BLaER1 treated with 17β-estradiol and CSF1 and Interleukin-3, amounts not matched to agents 10 nM and 100 nM (cell line): ENCODE measurements around the gene ZCCHC7.
A peak's percentile ranks its signal among the peaks of the same experiment; 100 is the strongest.
"Not testable (repeated sequence)": the region's sequence is repeated elsewhere in the genome, so short reads cannot be mapped to it uniquely, and the experiment has no call there.

Experiments
- H3K27ac ChIP-seq, 11 experiments: shearing (Covaris generic); formaldehyde crosslinking; 2 replicates each; pipeline ENCODE4 v1.8.1; 2022
- H3K27me3 ChIP-seq, 11 experiments: shearing (Covaris generic); formaldehyde crosslinking; 2 replicates each; pipeline ENCODE4 v1.8.1; 2022
- H3K36me3 ChIP-seq, 11 experiments: shearing (Covaris generic); formaldehyde crosslinking; 2 replicates each; pipeline ENCODE4 v1.8.1; 2022
- H3K4me1 ChIP-seq, 10 experiments: shearing (Covaris generic); formaldehyde crosslinking; 2 replicates each; pipeline ENCODE4 v1.8.1; 2022
- H3K4me2 ChIP-seq, 11 experiments: shearing (Covaris generic); formaldehyde crosslinking; 2 replicates each; pipeline ENCODE4 v1.8.1; 2022
- H3K4me3 ChIP-seq, 10 experiments: shearing (Covaris generic); formaldehyde crosslinking; 2 replicates each; pipeline ENCODE4 v1.8.1; 2022
- H3K9ac ChIP-seq, 11 experiments: shearing (Covaris generic); formaldehyde crosslinking; 2 replicates each; pipeline ENCODE4 v1.8.1; 2022
- H3K9me3 ChIP-seq, 11 experiments: shearing (Covaris generic); formaldehyde crosslinking; replicated peaks in 1 of 11; 2 replicates each; pipeline ENCODE4 v1.8.1; 2022
- H4K20me1 ChIP-seq, 11 experiments: shearing (Covaris generic); formaldehyde crosslinking; 2 replicates each; pipeline ENCODE4 v1.8.1; 2022
- Cebpa-rat ChIP-seq, 11 experiments: shearing (Covaris generic); IDR thresholded peaks; 2 replicates each; pipeline ENCODE4 v1.8.1; 2022

Gene ZCCHC7

DNA sequence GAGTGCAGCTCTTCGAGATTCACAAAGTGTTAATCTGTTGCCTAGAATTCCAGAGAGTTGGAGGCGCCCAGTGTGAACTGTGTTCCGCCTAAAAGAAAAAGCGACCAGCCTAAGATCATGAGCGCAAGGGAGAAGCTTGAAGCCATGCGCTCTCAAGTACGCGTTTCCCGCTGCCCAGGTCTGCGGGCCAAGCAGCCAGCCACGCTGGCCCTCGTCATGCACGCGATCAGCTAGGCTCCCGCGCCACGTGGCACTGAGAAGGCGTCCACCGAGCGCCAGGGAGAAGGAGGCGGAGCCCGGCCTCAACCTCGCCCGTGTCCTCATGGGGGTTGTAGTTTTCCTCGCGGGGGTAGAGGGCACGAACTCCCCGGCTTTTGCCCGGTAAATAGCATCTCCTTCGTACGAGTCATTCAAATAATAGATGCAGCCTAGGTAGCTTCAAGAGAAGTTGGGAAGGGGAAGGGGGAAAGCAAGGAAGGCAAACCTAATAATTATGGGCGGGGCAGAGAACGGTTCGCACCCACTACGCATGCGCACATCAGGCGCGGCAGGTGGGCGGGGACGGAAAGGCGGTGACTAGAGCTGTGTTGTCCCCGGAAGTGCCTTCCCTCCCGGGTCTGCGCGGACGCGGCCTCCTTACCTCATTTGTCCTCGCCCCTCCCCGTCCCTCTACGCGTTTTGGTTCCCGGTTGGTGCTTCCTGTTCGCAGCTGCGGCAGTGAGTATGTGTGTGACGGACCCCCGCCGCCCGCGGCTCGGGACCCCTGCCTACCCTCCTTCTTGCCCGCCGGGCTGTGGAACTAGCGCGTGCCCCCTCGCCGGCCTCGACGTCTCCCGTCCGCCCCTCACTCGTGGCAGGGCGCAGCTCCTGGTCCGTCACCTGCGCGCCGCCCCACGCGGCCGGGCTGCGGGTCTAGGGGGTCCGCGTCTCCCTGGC lies at the start of gene ZCCHC7:
Gene ZCCHC7 (plus strand): TSS at position 668 of the 936 bp plus-strand sequence.
- Histone ChIP-seq H3K27me3 (no peaks in the 10 kb centered on the region), H3K4me3 (peak within 1 kb of the TSS; percentile 79 to 96 (median 92)), H3K36me3 (peaks cover 0 to 12% (median 0%) of the 10 kb centered on the region in 11 experiments; a peak in 3 of 22 replicates), H4K20me1 (peaks cover 0 to 7% (median 0%) of the 10 kb centered on the region in 11 experiments; a peak in 3 of 22 replicates), H3K9me3 (peaks cover 0 to 17% (median 9%) of the 10 kb centered on the region in 11 experiments; a peak in 15 of 22 replicates), H3K4me1 (peaks cover 11 to 44% (median 32%) of the 10 kb centered on the region in 10 experiments), H3K9ac (peak within 1 kb of the TSS; percentile 94 to 99 (median 96)), H3K4me2 (peak within 1 kb of the TSS; percentile 84 to 98 (median 91)), H3K27ac (peak within 1 kb of the TSS; percentile 88 to 99 (median 97))
- no peak for TF ChIP-seq Cebpa-rat (IDR thresholded peaks at IDR 0.05)

DNA sequence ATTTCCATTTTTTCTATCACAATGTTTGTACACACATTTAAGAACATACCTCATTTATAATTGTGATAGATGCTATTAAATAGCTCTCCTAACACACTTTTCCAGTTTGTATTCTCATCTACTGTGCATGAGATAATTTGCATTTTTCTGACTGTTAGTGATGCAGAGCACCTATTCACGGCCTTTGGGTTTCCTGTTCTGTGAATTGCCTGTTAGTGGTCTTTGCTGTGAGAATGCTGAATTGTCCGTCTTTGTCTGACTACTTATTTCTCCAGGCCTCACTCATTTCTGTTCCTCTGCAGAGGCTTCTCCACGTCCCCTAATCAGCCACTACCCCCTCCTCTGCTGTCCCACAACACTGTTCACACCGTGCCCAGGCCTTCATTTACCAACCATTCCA lies 45.6 kb upstream of the ZCCHC7 start:
- H3K9me3 ChIP-seq = peaks cover 0 to 11% (median 9%) of the 10 kb centered on the region in 11 experiments; a peak in 17 of 22 replicates
- H3K36me3 ChIP-seq, H3K27me3 ChIP-seq, H3K4me3 ChIP-seq, H4K20me1 ChIP-seq, H3K27ac ChIP-seq: not testable (repeated sequence)
- peaks cover 0 to 24% (median 17%) of the 10 kb centered on the region in 10 experiments; a peak in 13 of 20 replicates for H3K4me1 ChIP-seq
- H3K9ac ChIP-seq = 0 out of 22 replicates have a peak overlapping the region, but pooled peaks of 1 of the 11 experiments have one; percentile 11
- H3K4me2 ChIP-seq = peak overlapping the region in 8 of 11 experiments; percentile 13 to 60 (median 57); a peak in 13 of 22 replicates

DNA sequence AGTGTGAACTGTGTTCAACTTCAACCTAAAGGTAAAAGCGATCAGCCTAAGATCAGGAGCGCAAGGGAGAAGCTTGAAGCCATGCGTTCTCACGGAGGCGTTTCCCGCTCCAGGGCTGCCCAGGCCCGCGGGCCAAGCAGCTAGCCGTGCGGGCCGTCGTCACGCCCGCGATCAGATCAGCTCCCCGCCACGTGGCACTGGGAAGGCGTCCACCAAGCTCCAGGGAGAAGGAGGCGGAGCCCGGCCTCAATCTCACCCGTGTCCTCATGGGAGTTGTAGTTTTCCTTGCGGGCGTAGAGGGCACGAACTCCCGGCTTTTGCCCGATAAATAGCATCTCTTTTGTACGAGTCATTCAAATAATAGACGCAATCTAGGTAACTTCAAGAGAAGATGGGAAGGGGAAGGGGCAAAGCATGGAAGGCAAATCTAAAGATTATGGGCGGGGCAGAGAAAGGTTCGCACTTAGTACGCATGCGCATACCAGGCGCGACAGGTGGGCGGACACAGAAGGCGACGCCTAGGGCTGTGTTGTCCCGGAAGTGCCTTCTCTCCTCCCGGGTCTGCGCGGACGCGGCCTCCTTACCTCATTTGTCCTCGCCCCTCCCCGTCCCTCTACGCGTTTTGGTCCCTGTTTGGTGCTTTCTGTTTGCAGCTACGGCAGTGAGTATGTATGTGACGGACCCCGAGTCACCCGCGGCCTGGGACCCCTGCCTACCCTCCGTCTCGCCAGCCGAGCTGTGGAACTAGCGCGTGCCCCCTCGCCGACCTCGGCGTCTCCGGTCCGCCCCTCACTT lies 40.8 kb upstream of the ZCCHC7 start:
- Histone ChIP-seq H3K4me1 (peaks cover 12 to 54% (median 32%) of the 10 kb centered on the region in 10 experiments), H3K27me3 (no peaks in the 10 kb centered on the region)

DNA sequence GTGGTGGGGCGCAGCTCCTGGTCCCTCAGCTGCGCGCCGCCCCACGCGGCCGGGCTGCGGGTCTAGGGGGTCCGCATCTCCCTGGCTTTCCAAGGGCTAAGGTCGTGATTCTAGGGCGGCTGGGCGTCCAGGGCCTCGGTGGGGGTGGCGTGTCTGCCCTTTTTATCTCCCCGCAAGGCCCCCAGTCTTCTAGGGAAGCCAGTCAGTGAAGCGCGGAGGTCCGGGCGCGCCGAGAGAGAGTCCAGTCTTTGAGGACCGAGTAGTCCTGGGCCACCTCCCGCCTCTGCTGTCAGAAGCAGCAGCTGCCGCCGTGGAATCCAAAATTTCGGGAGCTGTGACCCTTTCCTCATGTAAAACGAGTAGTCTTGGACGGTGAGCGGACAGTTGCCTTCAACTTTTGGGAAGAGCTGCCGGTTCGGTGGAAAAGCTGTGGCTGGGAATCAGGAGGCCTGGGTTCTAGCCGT lies 40.2 kb upstream of the ZCCHC7 start:
- peak overlapping the region; percentile 83 to 98 (median 93) for H3K9ac ChIP-seq
- H3K9me3 ChIP-seq = peaks cover 0 to 11% (median 9%) of the 10 kb centered on the region in 11 experiments; a peak in 17 of 22 replicates
- H3K27me3 ChIP-seq = not testable (repeated sequence)
- peaks cover 0 to 11% (median 4%) of the 10 kb centered on the region in 11 experiments; a peak in 6 of 22 replicates for H3K36me3 ChIP-seq
- H3K4me3 ChIP-seq = peak overlapping the region; percentile 76 to 99 (median 90)
- H4K20me1 ChIP-seq = peaks cover 6 to 25% (median 14%) of the 10 kb centered on the region in 11 experiments; a peak in 14 of 22 replicates
- peak overlapping the region; percentile 88 to 98 (median 95) for H3K4me2 ChIP-seq
- H3K27ac ChIP-seq = peak overlapping the region; percentile 86 to 97 (median 91)
- peaks cover 16 to 53% (median 27%) of the 10 kb centered on the region in 10 experiments for H3K4me1 ChIP-seq

More for the DNA sequence above, 40.8 kb upstream of the ZCCHC7 start:
- Histone ChIP-seq H3K9me3 (peaks cover 0 to 11% (median 9%) of the 10 kb centered on the region in 11 experiments; a peak in 17 of 22 replicates), H3K4me3 (peak overlapping the region; percentile 76 to 99 (median 90)), H3K4me2 (peak overlapping the region; percentile 88 to 98 (median 95)), H3K27ac (peak overlapping the region; percentile 86 to 97 (median 91)), H3K36me3 (peaks cover 0 to 10% (median 4%) of the 10 kb centered on the region in 11 experiments; a peak in 5 of 22 replicates), H4K20me1 (peaks cover 6 to 21% (median 8%) of the 10 kb centered on the region in 11 experiments; a peak in 14 of 22 replicates), H3K9ac (peak overlapping the region; percentile 83 to 98 (median 93))
- TF ChIP-seq Cebpa-rat (IDR thresholded peaks at IDR 0.05) = no peak

DNA sequence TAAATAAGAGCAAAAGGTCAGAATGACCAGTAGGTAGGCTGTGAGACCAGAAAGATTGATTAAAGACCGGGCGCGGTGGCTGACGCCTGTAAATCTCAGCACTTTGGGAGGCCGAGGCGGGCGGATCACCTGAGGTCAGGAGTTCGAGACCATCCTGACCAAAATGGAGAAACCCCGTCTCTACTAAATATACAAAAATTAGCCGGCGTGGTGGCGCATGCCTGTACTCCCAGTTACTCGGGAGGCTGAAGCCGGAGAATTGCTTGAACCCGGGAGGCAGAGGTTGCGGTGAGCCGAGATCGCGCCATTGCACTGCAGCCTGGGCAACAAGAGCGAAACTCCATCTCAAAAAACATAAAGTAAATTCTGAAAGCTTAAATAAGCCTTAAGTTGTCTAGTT lies 38.9 kb upstream of the ZCCHC7 start:
- Histone ChIP-seq H3K9me3 (peaks cover 0 to 11% (median 9%) of the 10 kb centered on the region in 11 experiments; a peak in 17 of 22 replicates), H3K4me1 (peaks cover 18 to 46% (median 30%) of the 10 kb centered on the region in 10 experiments), H3K9ac (peak overlapping the region in 3 of 11 experiments; percentile 92 to 96 (median 95); a peak in 4 of 22 replicates), H3K4me2 (peak overlapping the region; percentile 88 to 98 (median 95)), H4K20me1 (peaks cover 6 to 35% (median 18%) of the 10 kb centered on the region in 11 experiments; a peak in 14 of 22 replicates), H3K4me3 (peak overlapping the region in 5 of 10 experiments; percentile 14 to 98 (median 93); a peak in 6 of 20 replicates), H3K36me3 (peaks cover under 1 to 21% (median 11%) of the 10 kb centered on the region in 11 experiments; a peak in 21 of 22 replicates)
- not testable (repeated sequence) for H3K27ac ChIP-seq, H3K27me3 ChIP-seq

DNA sequence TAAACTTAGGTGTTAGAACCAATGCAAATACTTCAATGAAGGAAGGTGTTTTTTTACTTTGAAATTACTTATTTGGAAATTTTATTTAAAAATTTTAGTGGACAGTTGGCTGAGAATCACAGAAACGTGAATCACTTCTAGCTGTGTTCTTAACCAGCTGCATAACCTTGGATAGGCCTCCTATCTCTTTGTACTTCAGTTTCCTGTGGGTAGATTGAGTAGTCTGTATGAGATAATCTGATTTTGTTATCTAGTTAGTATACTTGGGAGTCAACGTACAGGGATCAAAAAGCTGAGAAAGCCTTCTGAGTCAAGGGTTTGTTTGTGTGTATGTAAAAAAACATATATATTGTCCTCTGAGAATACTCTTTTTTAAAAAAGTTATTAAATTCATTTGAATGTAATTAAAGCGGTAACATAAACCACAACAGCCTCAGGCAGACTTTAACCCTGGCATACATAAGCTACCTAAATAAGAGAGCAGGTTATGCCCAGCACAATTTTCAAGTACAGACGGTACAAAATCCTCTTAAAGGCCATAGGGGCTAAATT lies 38.1 kb upstream of the ZCCHC7 start:
- Histone ChIP-seq H4K20me1 (peaks cover 6 to 37% (median 18%) of the 10 kb centered on the region in 11 experiments; a peak in 14 of 22 replicates), H3K9ac (no peak overlapping the region), H3K4me3 (no peak overlapping the region), H3K27me3 (no peaks in the 10 kb centered on the region), H3K27ac (no peak overlapping the region), H3K9me3 (peaks cover 0 to 11% (median 9%) of the 10 kb centered on the region in 11 experiments; a peak in 17 of 22 replicates), H3K4me2 (peak overlapping the region in 10 of 11 experiments; percentile 19 to 98 (median 94); a peak in 15 of 22 replicates), H3K4me1 (peaks cover 18 to 46% (median 30%) of the 10 kb centered on the region in 10 experiments), H3K36me3 (peaks cover 9 to 29% (median 19%) of the 10 kb centered on the region in 11 experiments)
- TF ChIP-seq Cebpa-rat (IDR thresholded peaks at IDR 0.05) = no peak

DNA sequence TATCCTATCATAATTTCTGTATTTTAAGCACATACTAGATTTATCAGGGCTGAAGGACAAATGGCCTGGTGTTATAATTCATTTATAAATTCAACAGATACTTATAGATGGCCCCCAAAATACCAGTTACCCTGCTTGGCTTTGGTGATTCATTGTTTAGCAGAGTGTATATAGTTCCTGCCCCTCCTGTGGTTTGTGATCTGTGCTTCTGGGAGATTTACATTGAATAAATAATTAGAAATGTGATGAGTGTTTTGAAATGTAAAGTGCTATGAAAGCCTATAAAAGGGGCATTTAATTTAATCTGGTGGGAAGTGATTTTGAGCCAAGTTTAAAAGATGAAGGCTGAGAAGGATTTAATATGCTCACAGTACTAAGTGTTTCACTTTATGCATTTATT lies 36.7 kb upstream of the ZCCHC7 start:
- Histone ChIP-seq H3K27ac (no peak overlapping the region), H3K36me3 (peaks cover 20 to 43% (median 31%) of the 10 kb centered on the region in 11 experiments), H3K4me2 (peak overlapping the region in 4 of 11 experiments; percentile 2 to 20 (median 8); a peak in 2 of 22 replicates), H4K20me1 (peaks cover 6 to 37% (median 18%) of the 10 kb centered on the region in 11 experiments; a peak in 14 of 22 replicates), H3K4me3 (no peak overlapping the region), H3K27me3 (no peaks in the 10 kb centered on the region), H3K9ac (no peak overlapping the region), H3K9me3 (peaks cover 0 to 7% (median 6%) of the 10 kb centered on the region in 11 experiments; a peak in 17 of 22 replicates), H3K4me1 (peaks cover 18 to 46% (median 30%) of the 10 kb centered on the region in 10 experiments)
- TF ChIP-seq Cebpa-rat (IDR thresholded peaks at IDR 0.05) = no peak
